Measurements from ENCODE around the gene UBE2G2.

Gene UBE2G2

GRCh38 chr21:44765231-44766013 is 36.2 kb downstream of the UBE2G2 start:
- peaks cover 6% of the 10 kb centered on the region for H3K4me1 ChIP-seq (ENCODE audit: control insufficient read depth, low read depth, low read length)
- H3K9ac ChIP-seq (ENCODE audit: low read length), result no peak overlapping the region
- no peak overlapping the region for H4K8ac ChIP-seq (ENCODE audit: low read depth, low read length)
- H3K4me2 ChIP-seq (ENCODE audit: low read length), result no peak overlapping the region
- H4K5ac ChIP-seq (ENCODE audit: low read length), result no peak overlapping the region
- peaks cover 4% of the 10 kb centered on the region for H3K36me3 ChIP-seq (ENCODE audit: control insufficient read depth, insufficient read depth, low read length)
- H3K4me3 ChIP-seq (ENCODE audit: low read length), result no peak overlapping the region
- peak; percentile 34 for DNase-seq
- no peaks in the 10 kb centered on the region for H3K27me3 ChIP-seq (ENCODE audit: insufficient read depth, low read length, poor library complexity)
- no peak overlapping the region for H3K27ac ChIP-seq (ENCODE audit: low read depth, low read length)
- peak overlapping the region; percentile 80 for H3K23ac ChIP-seq (ENCODE audit: low read length)
- H2BK120ac ChIP-seq (ENCODE audit: low read depth, low read length), result no peak overlapping the region
- H2BK5ac ChIP-seq (ENCODE audit: low read length), result no peak overlapping the region
- H3K4ac ChIP-seq (ENCODE audit: low read depth, low read length), result no peak overlapping the region
- H2AK5ac ChIP-seq (ENCODE audit: low read length), result no peak overlapping the region
- no peaks in the 10 kb centered on the region for H3K79me2 ChIP-seq (ENCODE audit: control insufficient read depth, insufficient read depth, low read length)
- H3K56ac ChIP-seq (ENCODE audit: low read length), result peak overlapping the region; percentile 50
- H3K18ac ChIP-seq (ENCODE audit: low read length), result no peak overlapping the region
- H3K79me1 ChIP-seq (ENCODE audit: low read length), result no peaks in the 10 kb centered on the region
- H2BK15ac ChIP-seq (replicated peaks; ENCODE audit: low read depth), result no peak overlapping the region
- WGBS (ENCODE audit: extremely low coverage, insufficient coverage, low lambda C conversion rate), result no CpG with 5 or more reads among the region's 12 CpGs

GRCh38 chr21:44764319-44765230 is 37.0 kb downstream of the UBE2G2 start:
- Histone ChIP-seq H3K79me2 (ENCODE audit: control insufficient read depth, insufficient read depth, low read length) (no peaks in the 10 kb centered on the region), H2BK120ac (ENCODE audit: low read depth, low read length) (no peak overlapping the region), H4K5ac (ENCODE audit: low read length) (no peak overlapping the region), H3K9ac (ENCODE audit: low read length) (no peak overlapping the region), H3K27ac (ENCODE audit: low read depth, low read length) (no peak overlapping the region), H3K56ac (ENCODE audit: low read length) (no peak overlapping the region), H2BK5ac (ENCODE audit: low read length) (no peak overlapping the region), H3K18ac (ENCODE audit: low read length) (no peak overlapping the region), H3K4me1 (ENCODE audit: control insufficient read depth, low read depth, low read length) (peaks cover 6% of the 10 kb centered on the region), H3K4me2 (ENCODE audit: low read length) (no peak overlapping the region), H3K79me1 (ENCODE audit: low read length) (no peaks in the 10 kb centered on the region), H3K4ac (ENCODE audit: low read depth, low read length) (no peak overlapping the region), H2BK15ac (replicated peaks; ENCODE audit: low read depth) (no peak overlapping the region), H3K27me3 (ENCODE audit: insufficient read depth, low read length, poor library complexity) (no peaks in the 10 kb centered on the region), H3K4me3 (ENCODE audit: low read length) (no peak overlapping the region), H2AK5ac (ENCODE audit: low read length) (no peak overlapping the region), H3K36me3 (ENCODE audit: control insufficient read depth, insufficient read depth, low read length) (peaks cover 2% of the 10 kb centered on the region), H3K23ac (ENCODE audit: low read length) (no peak overlapping the region), H4K8ac (ENCODE audit: low read depth, low read length) (no peak overlapping the region)
- peak; percentile 45 for DNase-seq
- no CpG with 5 or more reads among the region's 26 CpGs for WGBS (ENCODE audit: extremely low coverage, insufficient coverage, low lambda C conversion rate)

DNA sequence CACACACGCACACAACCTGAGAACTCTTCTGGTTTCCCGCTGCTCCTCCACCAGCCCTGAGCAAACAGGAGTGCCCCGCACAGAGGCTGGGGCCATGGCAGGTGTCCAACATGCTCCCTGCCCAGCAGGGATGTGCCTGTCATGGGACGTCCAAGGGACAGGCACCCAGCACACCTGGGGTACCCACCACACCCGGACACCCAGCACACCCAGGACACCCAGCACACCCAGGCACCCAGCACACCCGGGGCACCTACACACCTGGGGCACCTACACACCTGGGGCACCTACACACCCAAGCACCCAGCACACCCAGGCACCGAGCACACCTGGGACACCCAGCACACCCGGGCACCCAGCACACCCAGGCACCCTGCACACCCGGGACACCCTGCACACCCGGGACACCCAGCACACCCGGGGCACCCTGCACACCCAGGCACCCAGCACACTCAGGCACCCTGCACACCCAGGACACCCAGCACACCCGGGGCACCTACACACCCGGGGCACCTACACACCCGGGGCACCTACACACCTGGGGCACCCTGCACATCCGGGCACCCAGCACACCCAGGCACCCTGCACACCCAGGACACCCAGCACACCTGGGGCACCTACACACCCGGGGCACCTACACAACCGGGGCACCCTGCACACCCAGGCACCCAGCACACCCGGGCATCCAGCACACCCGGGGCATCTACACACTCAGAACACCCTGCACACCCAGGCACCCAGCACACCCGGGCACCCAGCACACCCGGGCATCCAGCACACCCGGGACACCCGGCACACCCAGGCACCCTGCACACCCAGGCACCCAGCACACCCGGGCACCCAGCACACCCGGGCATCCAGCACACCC is 37.9 kb downstream of the UBE2G2 start:
- no peak overlapping the region for H4K5ac ChIP-seq (ENCODE audit: low read length)
- no peak for DNase-seq
- no peak overlapping the region for H3K4me3 ChIP-seq (ENCODE audit: low read length)
- no peak overlapping the region for H2BK5ac ChIP-seq (ENCODE audit: low read length)
- no peak overlapping the region for H3K23ac ChIP-seq (ENCODE audit: low read length)
- no peaks in the 10 kb centered on the region for H3K79me2 ChIP-seq (ENCODE audit: control insufficient read depth, insufficient read depth, low read length)
- peaks cover 6% of the 10 kb centered on the region for H3K4me1 ChIP-seq (ENCODE audit: control insufficient read depth, low read depth, low read length)
- H3K4ac ChIP-seq (ENCODE audit: low read depth, low read length), result no peak overlapping the region
- no CpG with 5 or more reads among the region's 25 CpGs for WGBS (ENCODE audit: extremely low coverage, insufficient coverage, low lambda C conversion rate)
- peaks cover 2% of the 10 kb centered on the region for H3K36me3 ChIP-seq (ENCODE audit: control insufficient read depth, insufficient read depth, low read length)
- H2BK120ac ChIP-seq (ENCODE audit: low read depth, low read length), result no peak overlapping the region
- no peak overlapping the region for H4K8ac ChIP-seq (ENCODE audit: low read depth, low read length)
- H2AK5ac ChIP-seq (ENCODE audit: low read length), result no peak overlapping the region
- H3K27me3 ChIP-seq (ENCODE audit: insufficient read depth, low read length, poor library complexity), result no peaks in the 10 kb centered on the region
- H3K18ac ChIP-seq (ENCODE audit: low read length), result no peak overlapping the region
- H3K79me1 ChIP-seq (ENCODE audit: low read length), result no peaks in the 10 kb centered on the region
- H3K56ac ChIP-seq (ENCODE audit: low read length), result no peak overlapping the region
- no peak overlapping the region for H3K27ac ChIP-seq (ENCODE audit: low read depth, low read length)
- no peak overlapping the region for H2BK15ac ChIP-seq (replicated peaks; ENCODE audit: low read depth)
- H3K4me2 ChIP-seq (ENCODE audit: low read length), result no peak overlapping the region
- no peak overlapping the region for H3K9ac ChIP-seq (ENCODE audit: low read length)

GRCh38 chr21:44763050-44763378 is 38.6 kb downstream of the UBE2G2 start:
- no peak overlapping the region for H3K18ac ChIP-seq (ENCODE audit: low read length)
- H3K23ac ChIP-seq (ENCODE audit: low read length), result no peak overlapping the region
- no peak overlapping the region for H4K8ac ChIP-seq (ENCODE audit: low read depth, low read length)
- no peaks in the 10 kb centered on the region for H3K27me3 ChIP-seq (ENCODE audit: insufficient read depth, low read length, poor library complexity)
- H2BK5ac ChIP-seq (ENCODE audit: low read length), result no peak overlapping the region
- H3K36me3 ChIP-seq (ENCODE audit: control insufficient read depth, insufficient read depth, low read length), result no peaks in the 10 kb centered on the region
- DNase-seq, result no peak
- no peak overlapping the region for H3K4ac ChIP-seq (ENCODE audit: low read depth, low read length)
- H2BK15ac ChIP-seq (replicated peaks; ENCODE audit: low read depth), result no peak overlapping the region
- H4K5ac ChIP-seq (ENCODE audit: low read length), result no peak overlapping the region
- no peaks in the 10 kb centered on the region for H3K79me2 ChIP-seq (ENCODE audit: control insufficient read depth, insufficient read depth, low read length)
- no CpG with 5 or more reads among the region's 8 CpGs for WGBS (ENCODE audit: extremely low coverage, insufficient coverage, low lambda C conversion rate)
- peaks cover 6% of the 10 kb centered on the region for H3K4me1 ChIP-seq (ENCODE audit: control insufficient read depth, low read depth, low read length)
- H2AK5ac ChIP-seq (ENCODE audit: low read length), result no peak overlapping the region
- no peak overlapping the region for H3K4me2 ChIP-seq (ENCODE audit: low read length)
- no peak overlapping the region for H3K56ac ChIP-seq (ENCODE audit: low read length)
- no peak overlapping the region for H3K9ac ChIP-seq (ENCODE audit: low read length)
- H3K79me1 ChIP-seq (ENCODE audit: low read length), result no peaks in the 10 kb centered on the region
- no peak overlapping the region for H3K4me3 ChIP-seq (ENCODE audit: low read length)
- H3K27ac ChIP-seq (ENCODE audit: low read depth, low read length), result no peak overlapping the region
- no peak overlapping the region for H2BK120ac ChIP-seq (ENCODE audit: low read depth, low read length)

- Histone ChIP-seq H3K27ac (ENCODE audit: low read depth, low read length) (no peak overlapping the region), H2BK5ac (ENCODE audit: low read length) (no peak overlapping the region), H3K27me3 (ENCODE audit: insufficient read depth, low read length, poor library complexity) (no peaks in the 10 kb centered on the region), H4K8ac (ENCODE audit: low read depth, low read length) (no peak overlapping the region), H3K18ac (ENCODE audit: low read length) (no peak overlapping the region), H3K4me2 (ENCODE audit: low read length) (no peak overlapping the region), H3K79me1 (ENCODE audit: low read length) (no peaks in the 10 kb centered on the region), H3K79me2 (ENCODE audit: control insufficient read depth, insufficient read depth, low read length) (no peaks in the 10 kb centered on the region), H3K23ac (ENCODE audit: low read length) (no peak overlapping the region), H2BK120ac (ENCODE audit: low read depth, low read length) (no peak overlapping the region), H3K4ac (ENCODE audit: low read depth, low read length) (no peak overlapping the region), H3K56ac (ENCODE audit: low read length) (no peak overlapping the region), H3K4me3 (ENCODE audit: low read length) (no peak overlapping the region), H2AK5ac (ENCODE audit: low read length) (no peak overlapping the region), H3K36me3 (ENCODE audit: control insufficient read depth, insufficient read depth, low read length) (no peaks in the 10 kb centered on the region), H4K5ac (ENCODE audit: low read length) (no peak overlapping the region), H3K9ac (ENCODE audit: low read length) (no peak overlapping the region), H2BK15ac (replicated peaks; ENCODE audit: low read depth) (no peak overlapping the region), H3K4me1 (ENCODE audit: control insufficient read depth, low read depth, low read length) (peaks cover 6% of the 10 kb centered on the region)
- WGBS (ENCODE audit: extremely low coverage, insufficient coverage, low lambda C conversion rate), result no CpG with 5 or more reads among the region's 24 CpGs
- no peak for DNase-seq
Observed at GRCh38 chr21:44762221-44763049, 39.2 kb downstream of the UBE2G2 start.
